ENCODE results near the gene CRKL.

The CRKL gene

DNA sequence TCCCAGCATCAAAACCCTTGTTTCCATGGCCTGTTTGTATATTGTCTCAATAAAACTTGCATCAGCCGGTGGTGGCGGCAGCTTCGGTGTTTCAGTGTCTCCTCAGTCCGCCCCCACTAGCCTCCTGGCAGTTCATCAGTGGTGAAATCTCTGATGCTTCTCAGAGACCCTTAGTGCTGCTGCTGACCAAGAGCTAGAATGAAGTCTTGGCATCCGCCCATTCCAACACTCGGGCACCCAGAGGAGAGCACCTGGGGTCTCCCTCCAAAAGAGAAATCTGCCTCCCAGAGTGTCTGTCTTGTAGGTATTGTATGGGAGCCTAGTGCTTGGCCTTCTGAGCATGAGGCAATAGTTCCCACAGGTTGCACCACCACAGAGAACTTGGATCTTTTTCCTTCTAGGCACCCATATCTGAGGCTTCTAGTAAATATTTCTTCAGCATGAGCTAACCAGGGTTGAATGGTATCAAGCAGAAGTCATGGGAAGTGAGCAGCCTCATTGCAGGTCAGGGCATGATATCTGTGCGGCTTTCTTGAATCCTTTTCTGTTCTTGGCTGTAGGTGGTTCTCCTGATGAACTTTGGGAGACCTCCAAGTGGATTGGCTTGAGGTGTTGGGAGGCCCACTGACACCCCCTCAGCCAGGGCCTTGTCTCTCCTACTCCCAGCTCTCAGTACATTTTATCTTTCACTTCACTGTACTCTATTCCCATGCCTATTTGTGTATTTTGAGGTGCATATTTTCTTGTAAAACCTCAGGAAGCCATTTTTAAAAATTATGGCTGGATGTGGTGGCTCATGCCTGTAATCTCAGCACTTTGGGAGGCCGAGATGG, 36.7 kb downstream of the CRKL start:
- no peak for TF ChIP-seq CTCF (conservative IDR thresholded peaks at IDR 0.05; ENCODE audit: low read length)
- TF ChIP-seq EZH2phosphoT487 (IDR thresholded peaks at IDR 0.05; ENCODE audit: borderline replicate concordance) = no peak
- H3K4me2 ChIP-seq (ENCODE audit: low read depth, low read length, poor library complexity, severe bottlenecking) = no peak overlapping the region
- peaks cover 39% of the 10 kb centered on the region for H4K20me1 ChIP-seq (ENCODE audit: insufficient read depth, low read length, poor library complexity, severe bottlenecking)

DNA sequence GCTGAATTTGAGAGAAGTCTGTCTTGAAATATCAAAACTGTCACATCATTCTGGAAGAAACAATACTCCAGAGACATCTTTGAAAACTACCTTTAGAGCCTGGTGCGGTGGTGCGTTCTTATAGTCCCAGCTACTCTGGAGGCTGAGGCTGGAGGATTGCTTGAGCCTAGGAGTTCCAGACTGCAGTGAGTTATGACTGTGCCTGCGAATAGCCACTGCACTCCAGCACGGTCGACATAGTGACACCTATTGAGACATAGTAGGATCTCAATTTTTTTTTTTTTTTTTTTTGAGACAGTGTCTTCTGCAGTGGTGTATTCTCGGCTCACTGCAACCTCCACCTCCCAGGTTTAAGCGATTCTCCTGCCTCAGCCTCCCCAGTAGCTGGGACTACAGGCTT, 38.3 kb downstream of the CRKL start:
- Histone ChIP-seq H3F3A (ENCODE audit: low read depth) (no peaks in the 10 kb centered on the region), H3K4me1 (ENCODE audit: insufficient read depth, low read length, poor library complexity, severe bottlenecking) (no peaks in the 10 kb centered on the region), H3K4me2 (ENCODE audit: low read depth, low read length, poor library complexity, severe bottlenecking) (no peak overlapping the region), H3K79me2 (ENCODE audit: insufficient read depth, low read length) (peaks cover 21% of the 10 kb centered on the region; the same call in 1 of the 2 replicates), H4K20me1 (ENCODE audit: insufficient read depth, low read length, poor library complexity, severe bottlenecking) (peaks cover 22% of the 10 kb centered on the region), H3K27me3 (ENCODE audit: insufficient read depth, low read length, poor library complexity, severe bottlenecking) (no peaks in the 10 kb centered on the region), H3K9me3 (ENCODE audit: insufficient read depth, low read depth, low read length) (no peaks in the 10 kb centered on the region), H3K4me3 (ENCODE audit: low read length, poor library complexity, severe bottlenecking) (no peak overlapping the region), H2AFZ (ENCODE audit: low read length) (no peak overlapping the region), H3K9ac (ENCODE audit: low read depth, low read length, poor library complexity, severe bottlenecking) (no peak overlapping the region), H3K36me3 (ENCODE audit: insufficient read depth, low read length) (peaks cover 39% of the 10 kb centered on the region), H3K9me2 (replicated peaks; ENCODE audit: low read depth, low read length) (no peaks in the 10 kb centered on the region)
- no peak for TF ChIP-seq CTCF (conservative IDR thresholded peaks at IDR 0.05; ENCODE audit: low read length)
- no peak for TF ChIP-seq EZH2phosphoT487 (IDR thresholded peaks at IDR 0.05; ENCODE audit: borderline replicate concordance)

More for the DNA sequence above, 36.7 kb downstream of the CRKL start:
- Histone ChIP-seq H2AFZ (ENCODE audit: low read length) (no peak overlapping the region), H3K4me3 (ENCODE audit: low read length, poor library complexity, severe bottlenecking) (no peak overlapping the region), H3K9me3 (ENCODE audit: insufficient read depth, low read depth, low read length) (no peaks in the 10 kb centered on the region), H3K36me3 (ENCODE audit: insufficient read depth, low read length) (peaks cover 56% of the 10 kb centered on the region), H3F3A (ENCODE audit: low read depth) (no peaks in the 10 kb centered on the region), H3K27me3 (ENCODE audit: insufficient read depth, low read length, poor library complexity, severe bottlenecking) (no peaks in the 10 kb centered on the region), H3K9me2 (replicated peaks; ENCODE audit: low read depth, low read length) (no peaks in the 10 kb centered on the region), H3K9ac (ENCODE audit: low read depth, low read length, poor library complexity, severe bottlenecking) (no peak overlapping the region), H3K79me2 (ENCODE audit: insufficient read depth, low read length) (peaks cover 38% of the 10 kb centered on the region), H3K4me1 (ENCODE audit: insufficient read depth, low read length, poor library complexity, severe bottlenecking) (no peaks in the 10 kb centered on the region)

- Histone ChIP-seq H3F3A (ENCODE audit: low read depth) (no peaks in the 10 kb centered on the region), H3K36me3 (ENCODE audit: insufficient read depth, low read length) (peaks cover 30% of the 10 kb centered on the region), H3K9me2 (replicated peaks; ENCODE audit: low read depth, low read length) (no peaks in the 10 kb centered on the region), H3K79me2 (ENCODE audit: insufficient read depth, low read length) (peaks cover 13% of the 10 kb centered on the region; the same call in 1 of the 2 replicates), H3K27me3 (ENCODE audit: insufficient read depth, low read length, poor library complexity, severe bottlenecking) (no peaks in the 10 kb centered on the region), H3K4me3 (ENCODE audit: low read length, poor library complexity, severe bottlenecking) (no peak overlapping the region), H2AFZ (ENCODE audit: low read length) (no peak overlapping the region), H3K4me2 (ENCODE audit: low read depth, low read length, poor library complexity, severe bottlenecking) (no peak overlapping the region), H3K4me1 (ENCODE audit: insufficient read depth, low read length, poor library complexity, severe bottlenecking) (no peaks in the 10 kb centered on the region), H4K20me1 (ENCODE audit: insufficient read depth, low read length, poor library complexity, severe bottlenecking) (peaks cover 14% of the 10 kb centered on the region), H3K9ac (ENCODE audit: low read depth, low read length, poor library complexity, severe bottlenecking) (no peak overlapping the region), H3K9me3 (ENCODE audit: insufficient read depth, low read depth, low read length) (no peaks in the 10 kb centered on the region)
- no peak for TF ChIP-seq CTCF (conservative IDR thresholded peaks at IDR 0.05; ENCODE audit: low read length)
- TF ChIP-seq EZH2phosphoT487 (IDR thresholded peaks at IDR 0.05; ENCODE audit: borderline replicate concordance) = no peak
Observed at GRCh38 chr22:20956258-20957101, 39.3 kb downstream of the CRKL start.

Data from Loucy (cell line).